HG02973 (cell line): ENCODE results near the gene PNPLA5.
"Not testable (repeated sequence)": the region's sequence is repeated elsewhere in the genome, so short reads cannot be mapped to it uniquely, and the experiment has no call there.

Source experiments
- ATAC-seq: cut with Tn5 transposase; IDR thresholded peaks from one replicate; pipeline ENCODE4 v1.9.1; 2021; ENCODE audit warnings: moderate library complexity; ENCODE audit not compliant: unreplicated experiment

The PNPLA5 gene, protein sequence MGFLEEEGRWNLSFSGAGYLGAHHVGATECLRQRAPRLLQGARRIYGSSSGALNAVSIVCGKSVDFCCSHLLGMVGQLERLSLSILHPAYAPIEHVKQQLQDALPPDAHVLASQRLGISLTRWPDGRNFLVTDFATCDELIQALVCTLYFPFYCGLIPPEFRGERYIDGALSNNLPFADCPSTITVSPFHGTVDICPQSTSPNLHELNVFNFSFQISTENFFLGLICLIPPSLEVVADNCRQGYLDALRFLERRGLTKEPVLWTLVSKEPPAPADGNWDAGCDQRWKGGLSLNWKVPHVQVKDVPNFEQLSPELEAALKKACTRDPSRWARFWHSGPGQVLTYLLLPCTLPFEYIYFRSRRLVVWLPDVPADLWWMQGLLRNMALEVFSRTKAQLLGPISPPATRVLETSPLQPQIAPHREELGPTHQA

DNA sequence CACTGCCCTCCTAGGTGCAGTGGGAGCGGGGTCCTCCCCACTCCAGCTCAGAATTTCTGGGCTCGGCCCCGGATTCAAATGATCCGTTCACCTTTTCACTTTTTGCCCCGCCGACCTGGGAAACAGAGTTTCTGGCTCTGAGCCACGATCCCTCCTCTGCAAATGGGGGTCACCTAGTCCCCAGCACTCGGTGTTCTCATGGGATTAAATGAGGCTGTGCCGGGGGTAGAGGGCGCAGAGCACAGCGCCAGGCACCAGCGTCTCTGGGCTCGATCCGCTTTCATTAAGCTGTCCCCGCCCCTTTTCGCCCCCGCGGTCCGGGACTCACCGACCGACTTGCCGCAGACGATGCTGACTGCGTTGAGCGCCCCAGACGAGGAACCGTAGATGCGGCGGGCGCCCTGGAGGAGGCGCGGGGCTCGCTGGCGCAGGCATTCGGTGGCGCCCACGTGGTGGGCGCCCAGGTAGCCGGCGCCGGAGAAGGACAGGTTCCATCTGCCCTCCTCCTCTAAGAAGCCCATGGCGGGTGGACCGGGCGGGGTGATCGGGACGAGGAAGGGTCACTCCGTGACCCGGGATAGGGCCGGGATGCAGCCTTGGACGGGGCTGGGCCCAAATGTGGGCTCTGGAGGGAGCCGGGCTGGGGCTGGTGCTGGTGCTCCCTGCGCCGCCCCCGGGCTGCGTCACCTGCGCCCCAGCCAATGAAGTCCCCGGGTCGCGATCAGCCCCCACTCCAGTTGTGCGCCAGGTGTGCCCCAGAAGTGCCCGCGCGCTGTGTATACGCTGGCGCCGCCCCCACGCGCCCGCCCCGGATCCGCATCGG is at the start of gene PNPLA5:
Gene PNPLA5 (minus strand): TSS at position 654 of the 823 bp plus-strand sequence. CDS start 133 bp downstream, at position 521.
- ATAC-seq, result no peak

DNA sequence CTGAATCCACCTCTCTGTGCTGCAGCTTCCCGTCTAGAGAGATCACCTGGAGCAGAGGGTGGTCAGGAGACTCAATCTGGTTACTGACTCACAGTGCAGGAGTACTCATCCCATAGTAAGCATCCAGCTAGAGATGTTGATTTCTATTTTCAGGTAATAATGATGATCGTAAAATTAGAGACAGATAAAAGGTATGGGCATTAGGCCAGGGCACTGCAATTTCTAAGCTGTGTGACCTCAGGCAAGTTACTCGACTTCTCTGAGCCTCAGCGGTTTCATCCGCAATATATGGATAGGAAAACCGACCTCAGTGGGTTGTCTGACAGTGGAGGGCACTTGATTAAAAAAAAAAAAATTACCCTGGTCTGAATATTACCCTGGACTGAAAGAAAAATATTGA is 49.6 kb upstream of the PNPLA5 start:
- no peak for ATAC-seq

DNA sequence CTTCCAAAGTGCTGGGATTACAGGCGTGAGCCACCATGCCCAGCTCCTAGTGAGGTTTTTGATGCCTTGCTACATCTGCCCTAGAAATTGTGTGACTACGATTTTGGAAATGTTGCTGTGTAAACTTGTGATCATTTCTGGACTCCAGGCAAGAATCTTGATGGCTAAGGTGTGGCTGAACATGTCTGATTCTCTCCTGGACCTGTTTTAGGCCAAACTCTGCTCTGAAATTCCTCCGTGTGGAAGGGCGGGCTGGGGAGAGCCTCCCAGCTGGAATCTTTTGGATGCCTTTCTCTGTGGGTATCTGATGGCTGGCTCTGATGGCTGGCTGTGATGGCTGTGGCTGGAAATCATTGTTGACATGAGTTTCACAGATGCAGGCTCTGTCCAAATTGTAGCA is 40.0 kb upstream of the PNPLA5 start:
- no peak for ATAC-seq

DNA sequence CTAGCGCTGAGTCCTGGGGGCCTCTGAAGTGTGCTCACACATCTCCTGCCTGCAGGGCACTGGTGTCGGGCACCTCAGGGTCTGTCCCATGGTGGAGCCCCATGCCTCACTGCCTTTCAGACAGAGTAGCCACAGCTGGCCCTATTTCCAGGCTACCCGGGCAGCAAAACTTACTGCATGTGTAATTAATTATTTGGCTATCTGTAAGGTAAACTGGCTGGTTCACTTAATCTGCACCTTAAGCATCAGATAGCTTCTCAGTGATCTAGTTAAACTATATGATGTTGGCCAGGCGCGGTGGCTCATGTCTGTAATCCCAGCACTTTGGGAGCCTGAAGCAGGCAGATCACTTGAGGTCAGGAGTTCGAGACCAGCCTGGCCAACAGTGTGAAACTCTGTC is 37.1 kb upstream of the PNPLA5 start:
- ATAC-seq, result no peak

DNA sequence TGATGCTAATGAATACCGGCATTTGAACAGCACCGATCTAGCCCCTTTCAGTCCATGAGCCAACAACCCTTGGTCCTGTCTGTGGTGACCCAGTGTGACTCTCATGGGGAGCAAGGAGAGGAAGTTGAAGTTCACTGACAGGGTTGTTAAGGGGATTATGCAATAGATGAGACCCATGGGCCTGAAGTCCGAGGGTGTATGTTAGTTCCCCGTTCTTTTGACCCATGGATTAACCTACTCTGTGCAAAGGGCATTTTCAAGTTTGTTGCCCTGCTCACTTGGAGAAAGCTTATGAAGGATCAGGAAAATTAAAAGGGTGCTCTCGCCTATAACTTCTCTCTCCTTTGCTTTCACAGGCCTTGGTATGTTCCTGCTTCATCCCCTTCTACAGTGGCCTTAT is 36.7 kb upstream of the PNPLA5 start:
- ATAC-seq, result no peak

DNA sequence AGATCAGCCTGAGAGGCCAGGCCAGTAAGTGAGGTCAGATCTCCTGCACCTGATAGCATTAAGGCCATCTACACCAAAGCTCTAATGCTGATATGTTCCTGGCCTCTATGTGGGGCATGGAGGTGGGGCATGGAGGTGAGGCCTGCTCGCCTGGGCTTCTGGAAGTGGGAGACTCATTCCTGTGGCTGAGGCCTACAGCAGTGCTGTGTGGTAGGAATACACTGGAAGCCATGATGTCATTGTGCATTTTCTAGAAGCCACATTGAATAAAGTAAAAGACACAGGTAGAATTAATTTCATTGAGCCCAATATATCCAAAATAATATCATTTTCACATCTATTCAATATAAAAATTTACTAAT is 34.5 kb upstream of the PNPLA5 start:
- no peak for ATAC-seq

DNA sequence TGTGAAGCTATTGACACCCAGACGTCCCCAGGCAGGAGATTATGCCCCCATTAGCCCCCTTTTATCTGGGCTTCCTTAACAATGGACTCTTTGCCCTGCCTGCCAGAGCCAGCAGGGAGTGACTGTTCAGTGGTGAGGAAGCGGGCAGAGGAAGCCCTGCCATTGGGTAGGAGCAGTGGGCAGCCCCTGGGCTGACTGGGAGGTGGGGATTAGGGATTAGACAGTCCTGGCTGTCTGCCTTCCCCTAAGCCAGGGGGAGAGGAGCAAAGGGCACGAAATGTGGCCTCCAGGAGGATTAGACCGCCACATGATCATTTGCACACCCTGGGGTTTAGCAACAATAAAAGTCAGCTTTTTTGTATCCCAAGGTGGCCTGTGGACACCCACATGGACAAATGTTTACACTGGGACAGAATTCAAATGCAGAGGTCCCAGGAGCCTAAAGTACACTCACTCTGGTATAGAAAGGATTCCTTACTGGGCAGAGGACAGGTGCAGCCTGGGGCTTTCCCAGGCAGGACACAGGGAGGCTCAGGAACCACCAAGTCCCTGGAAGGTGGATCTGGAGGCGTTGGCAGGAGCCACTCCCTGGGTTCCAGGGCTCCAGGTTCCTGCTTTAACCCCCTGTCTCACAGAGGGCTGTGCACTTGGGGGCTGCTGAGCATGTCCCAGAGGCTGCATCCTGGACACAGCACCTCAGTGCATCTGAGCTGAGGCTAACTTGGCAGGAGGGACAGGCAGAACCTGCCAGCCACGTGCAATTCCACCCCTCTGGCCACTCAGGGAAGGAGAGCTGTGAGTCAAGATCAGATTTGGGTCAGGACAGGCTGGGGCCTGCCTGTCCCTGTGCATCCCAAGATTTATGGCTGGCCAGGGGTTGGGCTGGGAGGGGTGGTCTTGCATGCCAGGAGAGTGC is 33.9 kb upstream of the PNPLA5 start:
- ATAC-seq, result no peak

DNA sequence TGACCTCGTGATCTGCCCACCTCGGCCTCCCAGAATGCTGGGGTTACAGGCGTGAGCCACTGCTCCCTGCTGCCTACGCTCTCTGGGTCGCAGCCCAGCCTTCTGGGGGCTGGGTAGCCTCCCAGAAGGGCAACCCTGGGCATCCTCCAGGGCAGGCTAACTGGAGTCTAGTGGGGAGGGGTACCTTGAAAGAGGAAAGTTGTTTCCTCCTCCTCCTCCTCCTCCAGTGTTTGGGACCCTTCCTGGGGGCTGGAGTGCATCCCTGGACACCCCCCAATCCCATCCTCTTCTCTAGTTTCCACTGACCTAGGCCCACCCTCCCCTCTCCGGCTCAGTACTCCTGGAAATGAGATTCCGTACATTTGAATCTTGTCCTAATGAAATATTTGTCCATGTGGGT is 33.1 kb upstream of the PNPLA5 start:
- no peak for ATAC-seq

DNA sequence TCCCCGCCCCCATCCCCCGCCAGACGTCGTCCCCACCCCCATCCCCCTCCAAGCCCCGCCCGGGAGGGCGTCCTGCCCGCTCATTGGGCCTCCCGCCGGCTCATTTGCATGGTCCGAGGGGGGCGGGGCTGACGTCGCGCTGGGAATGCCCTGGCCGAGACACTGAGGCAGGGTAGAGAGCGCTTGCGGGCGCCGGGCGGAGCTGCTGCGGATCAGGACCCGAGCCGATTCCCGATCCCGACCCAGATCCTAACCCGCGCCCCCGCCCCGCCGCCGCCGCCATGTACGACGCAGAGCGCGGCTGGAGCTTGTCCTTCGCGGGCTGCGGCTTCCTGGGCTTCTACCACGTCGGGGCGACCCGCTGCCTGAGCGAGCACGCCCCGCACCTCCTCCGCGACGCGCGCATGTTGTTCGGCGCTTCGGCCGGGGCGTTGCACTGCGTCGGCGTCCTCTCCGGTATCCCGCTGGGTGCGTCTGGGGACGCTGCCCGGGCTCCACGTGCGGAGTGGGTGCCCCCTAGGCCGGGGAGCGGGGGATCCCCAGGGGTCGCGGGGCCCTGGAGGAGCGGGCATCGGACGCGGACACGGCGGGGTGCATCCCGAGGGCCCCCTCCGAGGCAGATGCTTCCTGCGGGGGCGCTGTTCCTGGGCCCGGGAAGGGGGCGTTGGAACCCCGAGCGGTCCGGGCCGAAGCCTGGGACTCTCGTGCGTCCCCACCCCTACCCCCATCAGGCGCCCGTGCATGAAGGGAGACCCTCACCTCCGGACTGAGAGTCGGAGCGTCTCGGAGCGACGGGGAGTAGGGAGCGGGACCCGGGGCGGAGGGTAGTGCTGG is 32.0 kb upstream of the PNPLA5 start, which contains the start of gene PNPLA3:
Gene PNPLA3 (plus strand): TSS at position 175 of the 834 bp plus-strand sequence. CDS start 107 bp downstream, at position 282.
- ATAC-seq, result no peak

DNA sequence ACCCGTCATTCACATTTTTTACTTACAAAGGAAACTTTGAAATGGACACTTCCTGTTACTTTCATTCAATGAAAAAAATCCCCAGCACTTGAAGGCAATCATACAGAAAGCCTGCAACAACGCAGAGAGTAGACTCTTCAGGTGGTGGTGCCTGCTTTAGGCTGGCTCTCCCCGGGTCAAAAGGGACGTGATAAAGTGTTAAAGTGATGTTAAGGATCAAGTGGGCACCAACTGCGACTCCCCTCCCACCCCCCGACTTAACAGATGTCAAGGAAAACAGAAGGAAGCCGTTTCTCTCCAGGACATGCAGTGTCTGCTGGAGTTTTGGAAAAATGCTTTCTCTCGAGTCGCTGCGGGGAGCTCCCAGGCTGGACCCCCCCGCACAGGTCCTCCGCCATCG is 31.4 kb upstream of the PNPLA5 start:
- no peak for ATAC-seq

DNA sequence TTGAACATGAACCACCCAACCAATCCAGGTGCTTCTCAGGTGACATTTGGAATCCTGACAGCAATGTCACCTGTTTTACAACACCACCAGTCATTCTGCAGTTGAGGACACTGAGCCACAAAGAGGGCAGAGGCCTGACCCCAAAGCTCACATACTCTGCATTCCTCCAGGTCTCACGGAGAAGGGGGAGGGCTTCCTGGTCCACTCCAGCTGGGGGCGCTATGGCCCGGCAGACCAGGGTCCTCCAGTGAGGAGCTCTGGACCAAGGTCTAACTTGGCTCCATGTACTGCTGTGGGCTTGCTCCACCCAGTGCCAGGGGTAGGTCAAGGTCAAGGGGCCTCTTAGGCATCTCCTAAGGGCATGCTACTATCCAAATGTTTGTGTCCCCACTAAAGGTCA is 30.3 kb upstream of the PNPLA5 start:
- ATAC-seq, result no peak

DNA sequence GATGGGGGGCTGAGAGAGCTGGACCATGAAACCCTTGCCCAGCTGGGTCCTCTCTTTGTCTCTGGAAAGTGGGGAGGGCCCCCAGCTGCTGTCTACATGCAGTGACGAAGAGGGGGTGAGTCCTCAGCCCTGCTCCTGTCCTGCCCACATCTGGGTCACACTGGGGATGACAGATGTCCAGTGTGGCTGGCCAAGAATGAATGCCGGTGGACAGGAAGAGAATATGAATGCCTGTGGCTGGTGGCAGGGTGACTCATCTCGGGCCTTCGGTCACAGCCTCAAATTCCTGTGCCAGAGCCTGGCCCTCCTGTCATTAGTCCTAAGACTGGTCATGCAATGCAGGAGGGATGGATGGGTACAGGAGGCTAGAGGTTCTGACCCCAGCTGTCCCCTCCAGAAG is 29.6 kb upstream of the PNPLA5 start:
- no peak for ATAC-seq

DNA sequence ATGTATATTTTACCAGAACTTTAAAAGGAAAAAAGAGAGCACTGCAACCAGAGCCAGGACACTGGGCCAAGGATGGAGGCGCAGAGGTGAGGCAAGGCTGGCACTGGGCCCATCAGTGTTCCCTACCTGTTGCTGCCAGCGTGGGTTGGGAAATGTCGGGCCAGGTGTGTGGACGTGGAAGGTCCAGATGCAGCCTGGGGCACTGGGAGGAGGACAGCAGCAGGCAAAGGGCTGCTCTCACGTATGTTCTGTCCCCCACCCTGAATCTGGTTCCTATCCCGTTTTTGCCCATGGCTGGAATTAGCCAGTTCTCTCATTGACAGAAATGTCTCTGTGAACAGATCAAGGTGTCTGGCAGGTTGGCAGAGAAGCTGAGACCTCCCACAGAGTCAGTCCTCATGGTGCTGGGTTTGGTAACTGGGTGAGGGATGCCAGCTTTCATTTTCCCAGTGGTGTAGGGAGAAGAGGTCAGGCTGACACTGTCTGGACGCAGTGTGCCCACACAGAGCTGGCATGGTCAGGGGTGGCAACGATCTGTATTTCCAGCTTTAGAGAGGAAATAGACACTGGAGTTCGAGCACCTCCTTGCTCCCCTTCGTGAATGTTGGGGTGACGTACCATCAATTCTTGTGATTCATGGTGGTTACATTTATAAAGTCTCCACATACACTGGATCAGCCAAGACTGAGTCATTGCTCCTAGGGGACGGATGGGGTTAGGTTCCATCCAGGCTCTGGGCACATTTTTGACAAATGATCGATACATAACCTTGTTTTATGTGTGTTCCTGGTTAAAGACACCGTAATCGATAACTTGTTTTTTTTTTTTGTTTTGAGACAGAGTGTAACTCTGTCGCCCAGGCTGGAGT is 27.5 kb upstream of the PNPLA5 start:
- no peak for ATAC-seq

DNA sequence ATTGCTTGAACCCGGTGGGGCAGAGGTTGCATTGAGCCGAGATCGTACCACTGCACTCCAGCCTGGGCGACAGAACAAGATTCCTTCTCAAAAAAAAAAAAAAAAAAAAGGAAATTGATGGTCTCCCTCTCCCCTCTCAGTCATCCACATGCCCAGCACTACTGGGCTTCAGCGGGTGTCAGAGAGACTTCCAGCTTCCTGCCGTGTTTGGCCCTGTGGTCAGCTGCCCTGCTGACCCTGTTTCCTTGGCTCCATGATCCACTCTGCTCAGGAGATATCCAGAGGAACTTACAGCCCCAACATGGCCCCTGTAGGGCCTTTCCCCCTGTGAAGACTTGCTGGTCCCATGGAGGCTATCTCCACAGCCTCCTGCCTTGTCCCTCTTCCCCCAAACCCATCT is 25.7 kb upstream of the PNPLA5 start:
- no peak for ATAC-seq

DNA sequence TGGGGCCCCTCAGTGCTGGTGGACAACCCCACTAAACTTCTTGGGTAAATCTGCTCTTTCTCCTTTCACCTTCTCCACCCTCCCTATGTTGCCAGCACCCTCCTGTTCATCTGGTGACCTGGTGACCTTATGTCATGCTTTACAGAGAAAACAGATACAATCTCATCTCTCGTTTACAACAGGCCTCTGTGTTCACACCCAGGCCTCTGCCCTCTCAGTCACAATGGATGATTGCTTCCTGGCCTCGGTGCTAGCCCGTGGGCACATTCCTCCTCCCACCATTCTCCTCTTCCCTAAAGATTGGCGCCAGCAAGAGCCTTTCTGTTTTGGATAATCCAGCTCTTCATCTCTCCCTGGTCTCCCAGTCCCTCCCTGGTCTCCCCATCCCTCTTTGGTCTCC is 19.5 kb upstream of the PNPLA5 start:
- ATAC-seq, result no peak

DNA sequence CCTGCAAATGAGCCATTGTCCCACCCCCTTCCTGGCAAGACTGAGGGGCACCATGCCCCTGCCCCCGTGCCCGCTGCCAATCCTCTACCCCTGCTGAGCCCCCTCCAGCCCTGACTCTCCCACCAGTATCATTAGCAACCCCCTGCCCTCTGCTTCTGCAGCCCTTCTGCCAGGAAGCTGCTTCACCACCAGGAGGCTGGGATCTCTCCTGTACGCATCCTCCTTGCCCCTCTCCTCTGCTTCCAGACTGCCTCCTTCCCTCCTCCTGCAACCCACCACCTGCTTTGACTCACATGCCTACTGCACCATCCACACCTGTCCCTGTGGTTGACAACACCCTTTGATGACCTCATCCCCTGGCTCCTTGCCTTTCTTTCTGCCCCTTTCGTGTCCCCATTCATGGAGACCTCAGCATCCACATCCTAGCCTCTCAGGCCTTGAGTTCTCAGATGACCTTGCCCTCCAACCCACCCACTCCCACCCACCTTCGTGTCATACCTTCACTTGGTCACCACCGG is 18.4 kb upstream of the PNPLA5 start:
- no peak for ATAC-seq

DNA sequence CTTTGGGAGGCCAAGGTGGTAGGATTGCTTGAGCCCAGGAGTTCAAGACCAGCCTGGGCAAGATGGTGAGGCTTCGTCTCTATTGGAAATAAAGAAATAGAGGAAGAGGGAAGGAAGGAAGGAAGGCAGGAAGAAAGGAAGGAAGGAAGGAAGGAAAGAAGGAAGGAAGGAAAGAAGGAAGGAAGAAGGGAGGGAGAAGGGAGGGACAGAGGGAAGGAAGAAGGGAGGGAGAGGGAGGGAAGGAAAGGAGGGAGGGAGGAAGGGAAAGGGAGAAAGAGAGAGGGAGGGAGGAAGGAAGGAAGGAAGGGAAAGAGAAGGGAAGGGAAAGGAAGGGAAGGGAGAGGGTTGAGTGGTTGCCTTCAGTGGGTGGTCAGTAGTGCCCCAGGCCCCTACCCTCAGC is 17.9 kb upstream of the PNPLA5 start:
- no peak for ATAC-seq

DNA sequence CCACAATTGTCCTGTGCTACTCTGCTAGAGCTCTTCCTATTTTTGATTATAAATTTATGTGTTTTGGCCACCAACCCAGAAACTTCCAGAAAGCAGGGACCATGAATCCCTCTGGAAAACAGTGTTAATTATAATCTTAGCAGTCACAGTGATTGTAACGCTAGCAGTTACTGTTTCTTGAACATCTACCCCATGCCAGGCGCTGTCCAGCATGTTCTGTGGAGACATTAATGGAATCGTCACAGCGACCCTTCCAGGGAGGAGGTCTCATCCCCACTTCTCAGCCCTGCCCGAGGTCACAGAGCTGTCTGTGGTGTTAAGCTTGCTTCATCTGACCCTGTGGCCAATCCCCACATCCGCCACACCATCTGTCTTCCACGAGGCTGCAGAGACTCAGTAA is 13.9 kb upstream of the PNPLA5 start:
- no peak for ATAC-seq

DNA sequence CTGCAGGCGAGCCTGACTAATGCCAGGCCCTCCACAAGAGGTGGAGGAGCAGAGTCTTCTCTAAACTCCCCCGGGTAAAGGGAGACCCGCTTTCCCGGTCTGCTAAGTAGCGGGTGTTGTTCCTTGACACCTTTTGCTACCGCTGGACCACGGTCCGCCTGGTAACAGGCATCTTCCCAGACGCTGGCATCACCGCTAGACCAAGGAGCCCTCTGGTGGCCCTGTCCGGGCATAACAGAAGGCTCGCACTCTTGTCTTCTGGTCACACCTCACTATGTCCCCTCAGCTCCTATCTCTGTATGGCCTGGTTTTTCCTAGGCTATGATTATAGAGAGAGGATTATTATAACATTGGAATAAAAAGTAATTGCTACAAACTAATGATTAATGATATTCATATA is 12.6 kb upstream of the PNPLA5 start:
- ATAC-seq, result not testable (repeated sequence)
